Measurements from ENCODE around the gene KCNG4. TPM values are rescaled to one million over a fixed set of nuclear protein-coding genes. Genes with fewer than 3 reads are reported as not detected.

KCNG4 gene
- total RNA-seq, 1 experiment from 2014 or later: not detected

DNA sequence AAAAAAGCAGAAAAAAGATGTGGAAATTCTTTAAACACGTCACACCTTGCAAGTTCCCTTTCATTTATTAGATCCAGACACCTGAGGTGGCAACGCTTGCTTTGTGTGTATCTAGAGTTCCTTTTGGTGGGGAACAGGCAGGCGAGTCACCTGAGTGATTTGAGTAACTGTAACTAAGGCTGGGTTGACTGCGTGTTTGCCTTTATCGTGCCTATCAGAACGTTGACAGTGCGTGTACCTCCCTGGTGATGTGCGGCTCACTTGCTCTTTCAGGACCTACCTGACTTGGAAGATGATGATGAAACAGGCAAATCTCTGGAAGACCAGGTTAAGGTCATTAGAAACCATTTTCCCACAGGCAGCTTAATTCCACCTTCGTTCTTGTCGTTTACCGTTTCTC lies 65.4 kb downstream of the KCNG4 start:
- H3K9me2 ChIP-seq (ENCODE audit: insufficient read depth): no peaks in the 10 kb centered on the region
- DNase-seq (ENCODE audit: low read depth, low spot score) (no peak), ATAC-seq (no peak)
- H3K4me1 ChIP-seq (ENCODE audit: control insufficient read depth in 1 of 2, insufficient read depth in 2 of 2, low read length in 2 of 2): peaks cover 0 to 18% of the 10 kb centered on the region in 2 experiments; a peak in 3 of 4 replicates
- POLR2A ChIA-PET: no interaction called here
- TF ChIP-seq POLR2AphosphoS5 (IDR thresholded peaks at IDR 0.05; ENCODE audit: low read depth, low read length) (no peak), EGR1 (IDR thresholded peaks at IDR 0.05; ENCODE audit: low read depth) (no peak), EZH2phosphoT487 (IDR thresholded peaks at IDR 0.05; ENCODE audit: borderline replicate concordance) (no peak), RAD21 (IDR thresholded peaks at IDR 0.05; ENCODE audit: low read depth) (no peak), SIN3A (IDR thresholded peaks at IDR 0.05; ENCODE audit: low read depth) (no peak), POLR2A (IDR thresholded peaks at IDR 0.05; ENCODE audit: borderline replicate concordance, extremely low read depth, insufficient read depth, insufficient read length) (no peak)
- TF ChIP-seq, protein P1, sequence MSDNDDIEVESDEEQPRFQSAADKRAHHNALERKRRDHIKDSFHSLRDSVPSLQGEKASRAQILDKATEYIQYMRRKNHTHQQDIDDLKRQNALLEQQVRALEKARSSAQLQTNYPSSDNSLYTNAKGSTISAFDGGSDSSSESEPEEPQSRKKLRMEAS (IDR thresholded peaks at IDR 0.05): no peak
- TF ChIP-seq, protein P2, sequence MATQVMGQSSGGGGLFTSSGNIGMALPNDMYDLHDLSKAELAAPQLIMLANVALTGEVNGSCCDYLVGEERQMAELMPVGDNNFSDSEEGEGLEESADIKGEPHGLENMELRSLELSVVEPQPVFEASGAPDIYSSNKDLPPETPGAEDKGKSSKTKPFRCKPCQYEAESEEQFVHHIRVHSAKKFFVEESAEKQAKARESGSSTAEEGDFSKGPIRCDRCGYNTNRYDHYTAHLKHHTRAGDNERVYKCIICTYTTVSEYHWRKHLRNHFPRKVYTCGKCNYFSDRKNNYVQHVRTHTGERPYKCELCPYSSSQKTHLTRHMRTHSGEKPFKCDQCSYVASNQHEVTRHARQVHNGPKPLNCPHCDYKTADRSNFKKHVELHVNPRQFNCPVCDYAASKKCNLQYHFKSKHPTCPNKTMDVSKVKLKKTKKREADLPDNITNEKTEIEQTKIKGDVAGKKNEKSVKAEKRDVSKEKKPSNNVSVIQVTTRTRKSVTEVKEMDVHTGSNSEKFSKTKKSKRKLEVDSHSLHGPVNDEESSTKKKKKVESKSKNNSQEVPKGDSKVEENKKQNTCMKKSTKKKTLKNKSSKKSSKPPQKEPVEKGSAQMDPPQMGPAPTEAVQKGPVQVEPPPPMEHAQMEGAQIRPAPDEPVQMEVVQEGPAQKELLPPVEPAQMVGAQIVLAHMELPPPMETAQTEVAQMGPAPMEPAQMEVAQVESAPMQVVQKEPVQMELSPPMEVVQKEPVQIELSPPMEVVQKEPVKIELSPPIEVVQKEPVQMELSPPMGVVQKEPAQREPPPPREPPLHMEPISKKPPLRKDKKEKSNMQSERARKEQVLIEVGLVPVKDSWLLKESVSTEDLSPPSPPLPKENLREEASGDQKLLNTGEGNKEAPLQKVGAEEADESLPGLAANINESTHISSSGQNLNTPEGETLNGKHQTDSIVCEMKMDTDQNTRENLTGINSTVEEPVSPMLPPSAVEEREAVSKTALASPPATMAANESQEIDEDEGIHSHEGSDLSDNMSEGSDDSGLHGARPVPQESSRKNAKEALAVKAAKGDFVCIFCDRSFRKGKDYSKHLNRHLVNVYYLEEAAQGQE (IDR thresholded peaks at IDR 0.05; ENCODE audit: low read depth): no peak
- TF ChIP-seq, protein P3, sequence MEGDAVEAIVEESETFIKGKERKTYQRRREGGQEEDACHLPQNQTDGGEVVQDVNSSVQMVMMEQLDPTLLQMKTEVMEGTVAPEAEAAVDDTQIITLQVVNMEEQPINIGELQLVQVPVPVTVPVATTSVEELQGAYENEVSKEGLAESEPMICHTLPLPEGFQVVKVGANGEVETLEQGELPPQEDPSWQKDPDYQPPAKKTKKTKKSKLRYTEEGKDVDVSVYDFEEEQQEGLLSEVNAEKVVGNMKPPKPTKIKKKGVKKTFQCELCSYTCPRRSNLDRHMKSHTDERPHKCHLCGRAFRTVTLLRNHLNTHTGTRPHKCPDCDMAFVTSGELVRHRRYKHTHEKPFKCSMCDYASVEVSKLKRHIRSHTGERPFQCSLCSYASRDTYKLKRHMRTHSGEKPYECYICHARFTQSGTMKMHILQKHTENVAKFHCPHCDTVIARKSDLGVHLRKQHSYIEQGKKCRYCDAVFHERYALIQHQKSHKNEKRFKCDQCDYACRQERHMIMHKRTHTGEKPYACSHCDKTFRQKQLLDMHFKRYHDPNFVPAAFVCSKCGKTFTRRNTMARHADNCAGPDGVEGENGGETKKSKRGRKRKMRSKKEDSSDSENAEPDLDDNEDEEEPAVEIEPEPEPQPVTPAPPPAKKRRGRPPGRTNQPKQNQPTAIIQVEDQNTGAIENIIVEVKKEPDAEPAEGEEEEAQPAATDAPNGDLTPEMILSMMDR (IDR thresholded peaks at IDR 0.05 in 2 of 3, conservative IDR thresholded peaks at IDR 0.05 in 1 of 3; ENCODE audit: borderline replicate concordance in 1 of 3, insufficient read depth in 1 of 3, low read depth in 2 of 3, low read length in 2 of 3): no peak
- H2AFZ ChIP-seq (ENCODE audit: low read depth, low read length, poor library complexity, severe bottlenecking): no peak overlapping the region
- RAD21 ChIA-PET (ENCODE audit: low non-redundant PET in 1 of 2, low total read pairs in 2 of 2, uncharacterized antibody in 2 of 2, unreplicated experiment in 2 of 2): no interaction called here
- no peak overlapping the region for H3K27ac ChIP-seq (ENCODE audit: low read depth, low read length)
- no peaks in the 10 kb centered on the region for H3K27me3 ChIP-seq (ENCODE audit: insufficient read depth, low read length)
- intact Hi-C loops (cut with micrococcal nuclease): no loop called here
- H3K4me2 ChIP-seq (ENCODE audit: low read length): no peak overlapping the region
- peaks cover 6 to 7% of the 10 kb centered on the region in 2 experiments; a peak in 2 of 4 replicates for H3K36me3 ChIP-seq (ENCODE audit: control insufficient read depth in 1 of 2, insufficient read depth in 2 of 2, low read length in 2 of 2)
- TSS peak; percentile 18 for BruUV-seq (replicated peaks)
- H3K9ac ChIP-seq (ENCODE audit: low read length): no peak overlapping the region
- H3K4me3 ChIP-seq (replicated peaks in 1 of 2; ENCODE audit: low read depth in 1 of 2, low read length in 2 of 2): no peak overlapping the region
- no peaks in the 10 kb centered on the region for H4K20me1 ChIP-seq (ENCODE audit: insufficient read depth)
- CTCF ChIA-PET: interaction anchor here (1.4 kb wide), 1 partner anchor 13 kb away, joined by 3 read pairs; the partner anchor contains the start of gene TAF1C
- H3K9me3 ChIP-seq (ENCODE audit: control insufficient read depth in 1 of 2, insufficient read depth in 1 of 2, low read depth in 1 of 2, low read length in 2 of 2): no peaks in the 10 kb centered on the region
- H3K79me2 ChIP-seq (ENCODE audit: insufficient read depth, low read length): no peaks in the 10 kb centered on the region

All from HCT116 (cell line).